Upper lobe of left lung (tissue), 4 donors: ENCODE results near the gene BMAL1.

ENCODE experiments used
- CTCF ChIP-seq, 6 experiments: fragments of 450-650 bp in 4 of 6; fragments of 200-600 bp in 2 of 6; sonication (generic) in 2 of 6; IDR thresholded peaks; one replicate each; pipeline ENCODE4 v1.5.1; 2016 to 2019; ENCODE audit warnings: antibody characterized with exemption in 6 of 6
- EP300 ChIP-seq, 4 donors: sonication (generic); formaldehyde crosslinking; IDR thresholded peaks; one replicate each; pipeline ENCODE4 v1.5.1; 2017; ENCODE audit warnings: antibody characterized with exemption in 4 of 4, control low read depth in 2 of 4

GRCh38 chr11:13382751-13383150, 105.2 kb downstream of the BMAL1 start:
- TF ChIP-seq CTCF (IDR thresholded peaks at IDR 0.05) = no peak
- no peak for TF ChIP-seq EP300 (IDR thresholded peaks at IDR 0.05)
